Measurements from ENCODE around the gene CDC42BPG. TPM values are rescaled to one million over a fixed set of nuclear protein-coding genes. Genes with fewer than 3 reads are reported as not detected.

Gene CDC42BPG
- total and polyA plus RNA-seq, 2 experiments from 2014 or later: not detected

GRCh38 chr11:64870176-64870892 lies 25.9 kb upstream of the CDC42BPG start:
- Histone ChIP-seq H3K36me3 (ENCODE audit: low read depth) (peaks cover 28% of the 10 kb centered on the region), H2AFZ (no peak overlapping the region), H3F3A (ENCODE audit: insufficient read depth) (peaks cover 54% of the 10 kb centered on the region), H3K4me1 (ENCODE audit: insufficient read depth) (peaks cover 40% of the 10 kb centered on the region), H4K20me1 (ENCODE audit: insufficient read depth) (peaks cover 12% of the 10 kb centered on the region; the same call in 1 of the 2 replicates), H3K9me3 (ENCODE audit: low read depth) (no peaks in the 10 kb centered on the region), H3K9me2 (ENCODE audit: insufficient read depth) (no peaks in the 10 kb centered on the region), H3K4me2 (ENCODE audit: unreplicated experiment) (peak overlapping the region; percentile 48), H3K9ac (peak overlapping the region; percentile 68), H3K79me2 (ENCODE audit: insufficient read depth) (peaks cover 94% of the 10 kb centered on the region), H3K27me3 (replicated peaks; ENCODE audit: insufficient read depth) (no peaks in the 10 kb centered on the region), H3K27ac (peak overlapping the region; percentile 74), H3K4me3 (0 out of 2 replicates have a peak overlapping the region, but pooled peaks have one; percentile 18)
- TF ChIP-seq EZH2phosphoT487 (IDR thresholded peaks at IDR 0.05; ENCODE audit: insufficient read depth, low read depth) (no peak), EZH2 (IDR thresholded peaks at IDR 0.05; ENCODE audit: insufficient read depth, poor library complexity, severe bottlenecking) (no peak)
- WGBS, 2 experiments (ENCODE audit: low coverage in 1 of 2, low lambda C conversion rate in 2 of 2, missing lambda C conversion rate in 2 of 2): 33 to 40% methylated on average over 19 of the region's 19 CpGs
- DNase-seq: peak; percentile 84
- in situ Hi-C loops (cut with MboI): no loop called here

DNA sequence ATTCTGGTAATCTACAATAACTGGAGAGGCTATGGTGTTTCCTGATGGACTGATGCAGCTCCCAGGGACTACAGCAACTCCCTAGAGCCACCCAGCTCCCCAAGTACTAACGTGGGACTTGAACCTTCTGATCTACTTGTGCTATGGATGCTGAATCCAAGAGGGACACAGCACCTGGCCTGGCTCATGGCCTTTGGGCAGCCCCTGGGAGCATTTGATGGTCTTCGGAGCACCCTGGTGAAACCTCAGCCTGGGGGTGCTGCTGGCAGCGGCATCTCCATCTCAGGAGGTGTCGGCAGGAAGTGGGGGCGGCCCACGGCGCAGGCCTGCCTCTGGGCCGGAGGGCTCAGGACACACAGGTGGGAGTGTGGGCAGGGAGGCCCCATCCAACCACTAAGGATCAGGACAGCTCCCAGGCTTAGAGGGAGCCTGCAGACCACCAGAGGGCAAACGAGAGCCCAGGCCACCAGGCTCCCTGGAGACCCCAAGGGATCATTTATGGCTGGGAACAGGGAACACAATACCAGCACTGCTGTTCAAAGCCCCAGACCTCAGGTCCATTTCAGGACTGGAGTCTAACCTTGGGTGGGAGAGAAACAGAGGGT lies 25.2 kb upstream of the CDC42BPG start:
- no peak overlapping the region for H2AFZ ChIP-seq
- H3K36me3 ChIP-seq (ENCODE audit: low read depth): peaks cover 26% of the 10 kb centered on the region
- WGBS, 2 experiments (ENCODE audit: low coverage in 1 of 2, low lambda C conversion rate in 2 of 2, missing lambda C conversion rate in 2 of 2): 57 to 63% methylated on average over 8 to 9 of the region's 9 CpGs
- TF ChIP-seq EZH2phosphoT487 (IDR thresholded peaks at IDR 0.05; ENCODE audit: insufficient read depth, low read depth): no peak
- TF ChIP-seq EZH2 (IDR thresholded peaks at IDR 0.05; ENCODE audit: insufficient read depth, poor library complexity, severe bottlenecking): no peak
- in situ Hi-C loops (cut with MboI): no loop called here
- H3K4me2 ChIP-seq (ENCODE audit: unreplicated experiment): peak overlapping the region; percentile 48
- peaks cover 61% of the 10 kb centered on the region for H3F3A ChIP-seq (ENCODE audit: insufficient read depth)
- no peaks in the 10 kb centered on the region for H3K27me3 ChIP-seq (replicated peaks; ENCODE audit: insufficient read depth)
- H3K9me3 ChIP-seq (ENCODE audit: low read depth): no peaks in the 10 kb centered on the region
- H3K4me1 ChIP-seq (ENCODE audit: insufficient read depth): peaks cover 46% of the 10 kb centered on the region
- H3K79me2 ChIP-seq (ENCODE audit: insufficient read depth): peaks cover 94% of the 10 kb centered on the region
- peak overlapping the region; percentile 68 for H3K9ac ChIP-seq
- H3K4me3 ChIP-seq: no peak overlapping the region
- H3K9me2 ChIP-seq (ENCODE audit: insufficient read depth): no peaks in the 10 kb centered on the region
- peak overlapping the region; percentile 74 for H3K27ac ChIP-seq
- H4K20me1 ChIP-seq (ENCODE audit: insufficient read depth): peaks cover 12% of the 10 kb centered on the region; the same call in 1 of the 2 replicates
- DNase-seq: no peak

DNA sequence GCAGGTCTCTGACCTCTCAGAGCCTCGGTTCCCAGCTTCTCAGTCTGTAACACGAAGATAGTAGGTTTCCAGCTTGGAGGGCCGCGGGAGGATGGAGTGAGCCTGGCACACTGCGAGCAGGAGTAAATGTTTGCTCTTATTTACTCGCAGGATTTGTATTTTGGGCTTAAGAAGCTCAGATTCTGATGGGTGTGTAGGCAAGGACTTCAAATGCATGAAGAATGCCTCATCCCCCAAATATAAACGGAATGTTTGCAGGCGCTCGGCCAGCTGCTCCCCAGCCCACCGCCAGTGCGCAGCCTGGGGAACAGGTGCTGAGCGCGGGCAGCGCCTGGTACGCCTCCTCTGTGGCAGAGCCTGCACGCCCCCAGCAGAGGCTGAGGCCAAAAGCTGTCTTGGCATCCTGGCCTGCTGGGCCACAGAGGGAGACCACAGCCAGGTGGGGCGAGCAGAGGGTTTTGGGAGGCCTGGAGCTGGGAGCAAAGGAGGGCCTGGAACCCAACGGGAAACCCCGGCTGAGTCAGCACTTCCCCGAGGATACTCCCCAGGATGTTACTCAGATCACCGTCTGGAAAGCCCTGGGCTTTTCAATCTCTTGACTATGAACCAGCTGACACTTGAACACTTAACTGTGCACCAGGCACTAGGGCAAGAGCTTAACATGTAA lies 24.6 kb upstream of the CDC42BPG start:
- H3K4me2 ChIP-seq (ENCODE audit: unreplicated experiment): peak overlapping the region; percentile 48
- no peaks in the 10 kb centered on the region for H3K9me2 ChIP-seq (ENCODE audit: insufficient read depth)
- 30 to 31% methylated on average over 21 of the region's 21 CpGs for WGBS, 2 experiments (ENCODE audit: low coverage in 1 of 2, low lambda C conversion rate in 2 of 2, missing lambda C conversion rate in 2 of 2)
- in situ Hi-C loops (cut with MboI): no loop called here
- TF ChIP-seq EZH2phosphoT487 (IDR thresholded peaks at IDR 0.05; ENCODE audit: insufficient read depth, low read depth) (no peak), EZH2 (IDR thresholded peaks at IDR 0.05; ENCODE audit: insufficient read depth, poor library complexity, severe bottlenecking) (no peak)
- H4K20me1 ChIP-seq (ENCODE audit: insufficient read depth): peaks cover 12% of the 10 kb centered on the region; the same call in 1 of the 2 replicates
- H3K4me1 ChIP-seq (ENCODE audit: insufficient read depth): peaks cover 52% of the 10 kb centered on the region
- peak; percentile 92 for DNase-seq
- no peak overlapping the region for H2AFZ ChIP-seq
- peaks cover 91% of the 10 kb centered on the region for H3K79me2 ChIP-seq (ENCODE audit: insufficient read depth)
- H3K27me3 ChIP-seq (replicated peaks; ENCODE audit: insufficient read depth): no peaks in the 10 kb centered on the region
- no peaks in the 10 kb centered on the region for H3K9me3 ChIP-seq (ENCODE audit: low read depth)
- H3K4me3 ChIP-seq: no peak overlapping the region
- peak overlapping the region; percentile 68; the same call in 1 of the 2 replicates for H3K9ac ChIP-seq
- H3K36me3 ChIP-seq (ENCODE audit: low read depth): peaks cover 25% of the 10 kb centered on the region
- peak overlapping the region; percentile 74 for H3K27ac ChIP-seq
- peaks cover 64% of the 10 kb centered on the region for H3F3A ChIP-seq (ENCODE audit: insufficient read depth)

- 90 to 91% methylated on average over 28 of the region's 28 CpGs for WGBS, 2 experiments (ENCODE audit: low coverage in 1 of 2, low lambda C conversion rate in 2 of 2, missing lambda C conversion rate in 2 of 2)
- no peak for TF ChIP-seq EZH2phosphoT487 (IDR thresholded peaks at IDR 0.05; ENCODE audit: insufficient read depth, low read depth)
- TF ChIP-seq EZH2 (IDR thresholded peaks at IDR 0.05; ENCODE audit: insufficient read depth, poor library complexity, severe bottlenecking): no peak
- Histone ChIP-seq H3K9me2 (ENCODE audit: insufficient read depth) (no peaks in the 10 kb centered on the region), H3K79me2 (ENCODE audit: insufficient read depth) (peaks cover 91% of the 10 kb centered on the region), H3K27me3 (replicated peaks; ENCODE audit: insufficient read depth) (no peaks in the 10 kb centered on the region), H3K4me1 (ENCODE audit: insufficient read depth) (peaks cover 63% of the 10 kb centered on the region), H4K20me1 (ENCODE audit: insufficient read depth) (peaks cover 12% of the 10 kb centered on the region; the same call in 1 of the 2 replicates), H3K4me3 (no peak overlapping the region), H3K9me3 (ENCODE audit: low read depth) (no peaks in the 10 kb centered on the region), H3K27ac (no peak overlapping the region), H3F3A (ENCODE audit: insufficient read depth) (peaks cover 72% of the 10 kb centered on the region), H3K36me3 (ENCODE audit: low read depth) (peaks cover 19% of the 10 kb centered on the region), H2AFZ (no peak overlapping the region), H3K4me2 (ENCODE audit: unreplicated experiment) (no peak overlapping the region), H3K9ac (no peak overlapping the region)
- no peak for DNase-seq
- in situ Hi-C loops (cut with MboI): no loop called here
Measured at GRCh38 chr11:64867748-64868462, 23.5 kb upstream of the CDC42BPG start.

Data from GM23248 (cell line).